Activated T-cell treated with anti-CD3 and anti-CD28 coated beads for 48 hours (primary cell): ENCODE measurements around the gene SLC22A31.
"Not testable (repeated sequence)": the region's sequence is repeated elsewhere in the genome, so short reads cannot be mapped to it uniquely, and the experiment has no call there.

ENCODE experiments used
- DNase-seq: peaks from one replicate; pipeline ENCODE4 v3.0.0-alpha.2; 2020; ENCODE audit warnings: low read depth

Gene SLC22A31

GRCh38 chr16:89192956-89193575 is 7.3 kb downstream of the SLC22A31 start:
- DNase-seq: peak; percentile 52

- DNase-seq: peak; percentile 52
Observed at GRCh38 chr16:89192186-89192955, 8.0 kb downstream of the SLC22A31 start.

- DNase-seq: no peak
Observed at GRCh38 chr16:89191901-89192185, 8.5 kb downstream of the SLC22A31 start.

GRCh38 chr16:89191033-89191900 is 9.1 kb downstream of the SLC22A31 start:
- no peak for DNase-seq

- DNase-seq: no peak
Observed at GRCh38 chr16:89190150-89190958, 10.0 kb downstream of the SLC22A31 start.

GRCh38 chr16:89189358-89190025 is 10.8 kb downstream of the SLC22A31 start:
- no peak for DNase-seq

- not testable (repeated sequence) for DNase-seq
Observed at GRCh38 chr16:89188471-89189357, 11.6 kb downstream of the SLC22A31 start.

GRCh38 chr16:89187770-89188392 is 12.5 kb downstream of the SLC22A31 start:
- no peak for DNase-seq

- peak; percentile 38 for DNase-seq
Observed at GRCh38 chr16:89187032-89187769, 13.1 kb downstream of the SLC22A31 start.

- not testable (repeated sequence) for DNase-seq
Observed at GRCh38 chr16:89186593-89187031, 13.7 kb downstream of the SLC22A31 start.

- DNase-seq: not testable (repeated sequence)
Observed at GRCh38 chr16:89185887-89186592, 14.3 kb downstream of the SLC22A31 start.

GRCh38 chr16:89184933-89185794 is 15.2 kb downstream of the SLC22A31 start:
- no peak for DNase-seq

- no peak for DNase-seq
Observed at GRCh38 chr16:89184677-89184932, 15.7 kb downstream of the SLC22A31 start.

- no peak for DNase-seq
Observed at GRCh38 chr16:89183975-89184676, 16.2 kb downstream of the SLC22A31 start.

GRCh38 chr16:89183463-89183862 is 16.9 kb downstream of the SLC22A31 start:
- DNase-seq: no peak

- no peak for DNase-seq
Observed at GRCh38 chr16:89179656-89180315, 20.6 kb downstream of the SLC22A31 start.

GRCh38 chr16:89179148-89179484 is 21.2 kb downstream of the SLC22A31 start:
- no peak for DNase-seq
